ENCODE results near the gene AHCY.
"Not testable (repeated sequence)": the region's sequence is repeated elsewhere in the genome, so short reads cannot be mapped to it uniquely, and the experiment has no call there.

AHCY gene

GRCh38 chr20:34322267-34323105 is 19.3 kb upstream of the AHCY start:
- DNase-seq = no peak

DNA sequence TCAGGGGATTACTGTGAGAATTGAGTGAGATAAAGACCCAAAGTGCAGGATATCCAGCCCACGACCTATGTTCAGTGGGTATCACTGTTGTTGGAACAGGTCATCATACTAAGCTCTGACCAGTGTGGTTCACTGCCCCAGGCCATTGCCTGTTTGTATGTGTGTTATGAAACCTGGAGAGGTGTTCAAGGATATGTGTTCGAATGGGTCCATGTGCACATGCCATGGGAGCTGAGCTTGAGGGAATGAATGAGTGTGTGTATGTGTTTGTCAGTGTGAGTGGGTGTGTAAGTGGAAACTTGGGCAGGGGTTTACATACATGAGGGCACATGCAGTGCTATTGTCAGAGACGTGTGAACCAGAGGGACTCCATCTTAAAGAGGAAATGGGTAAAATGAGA is 17.7 kb upstream of the AHCY start:
- no peak for DNase-seq

GRCh38 chr20:34318609-34319443 is 15.7 kb upstream of the AHCY start:
- DNase-seq = no peak

DNA sequence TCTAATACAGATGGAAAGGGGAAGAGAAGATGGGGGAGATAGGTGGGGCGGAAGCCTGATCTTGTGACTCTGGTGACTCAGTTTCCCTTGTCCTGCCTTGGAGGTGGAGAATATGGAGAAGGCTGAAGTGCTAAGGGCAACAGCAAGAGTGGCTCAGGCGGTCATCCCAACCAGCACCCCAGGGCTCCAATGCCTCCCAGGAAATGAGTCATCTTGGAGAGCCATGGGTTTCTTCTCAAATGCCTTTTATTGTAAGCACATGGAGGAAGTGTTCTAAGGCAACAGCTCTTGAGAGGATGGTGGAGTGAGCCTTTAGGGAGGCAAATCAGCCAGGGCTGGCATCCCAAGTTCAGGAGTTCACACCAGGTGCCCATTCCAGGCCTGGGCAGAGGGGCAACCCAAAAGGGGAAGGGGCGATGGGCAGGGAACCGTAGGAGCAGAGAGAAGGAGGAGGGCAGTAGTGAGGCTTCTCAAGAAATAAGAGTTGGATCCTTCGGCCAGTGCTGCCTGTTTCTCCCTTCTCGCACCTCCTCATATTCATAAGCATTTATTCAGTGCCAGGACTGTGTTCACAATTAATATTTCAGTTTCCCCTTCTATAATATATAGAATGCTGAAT is 13.2 kb upstream of the AHCY start:
- no peak for DNase-seq

GRCh38 chr20:34315236-34315635 is 12.1 kb upstream of the AHCY start:
- DNase-seq = no peak

GRCh38 chr20:34312544-34313217 is 9.5 kb upstream of the AHCY start:
- peak; percentile 86 to 90 for DNase-seq

DNA sequence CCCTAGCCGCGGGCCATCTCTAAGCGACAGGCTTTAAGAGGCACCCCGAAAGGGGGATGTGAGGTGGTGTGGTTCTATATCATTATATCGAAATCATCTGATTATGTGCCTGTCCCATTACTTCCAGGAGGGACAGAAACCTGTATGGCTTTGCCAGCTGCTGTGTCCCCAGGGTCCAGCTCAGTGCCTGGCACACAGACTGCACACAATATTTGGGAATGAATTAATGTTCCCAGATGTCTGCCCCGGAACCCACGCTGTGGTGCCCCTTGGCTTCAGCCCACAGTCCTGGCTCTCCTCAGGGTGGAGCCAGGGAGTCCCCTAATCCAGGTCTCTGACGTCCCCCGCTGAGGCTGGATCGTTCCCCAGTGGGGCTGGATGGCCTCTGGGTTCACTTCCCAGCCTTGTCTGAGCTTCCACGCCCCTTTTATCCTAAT is 8.9 kb upstream of the AHCY start:
- DNase-seq = no peak

- DNase-seq = no peak
Observed at GRCh38 chr20:34311118-34312023, 8.2 kb upstream of the AHCY start.

DNA sequence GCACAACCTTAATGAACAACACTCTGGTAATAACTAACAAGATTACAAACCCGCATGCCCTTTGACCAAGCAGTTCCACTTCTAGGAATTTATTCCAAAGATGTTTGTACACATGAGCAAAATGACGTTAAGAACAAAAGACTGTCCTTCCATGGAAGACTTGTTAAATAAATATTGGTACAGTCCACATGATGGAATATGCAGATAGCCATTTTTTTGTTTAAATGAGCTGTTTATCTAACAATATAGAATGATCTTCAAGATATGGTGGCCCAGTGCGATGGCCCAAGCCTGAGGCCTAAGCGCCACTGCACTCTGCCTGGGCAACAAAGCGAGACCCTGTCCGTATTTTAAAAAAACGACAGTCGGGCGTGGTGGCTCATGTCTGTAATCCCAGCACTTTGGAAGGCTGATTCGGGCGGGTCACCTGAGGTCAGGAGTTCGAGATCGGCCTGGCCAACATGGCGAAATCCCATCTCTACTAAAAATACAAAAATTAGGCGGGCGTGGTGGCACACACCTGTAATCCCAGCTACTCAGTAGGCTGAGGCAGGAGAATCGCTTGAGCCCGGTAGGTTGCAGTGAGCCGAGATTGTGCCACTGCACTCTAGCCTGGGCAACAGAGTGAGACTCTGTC is 7.4 kb upstream of the AHCY start:
- no peak for DNase-seq

DNA sequence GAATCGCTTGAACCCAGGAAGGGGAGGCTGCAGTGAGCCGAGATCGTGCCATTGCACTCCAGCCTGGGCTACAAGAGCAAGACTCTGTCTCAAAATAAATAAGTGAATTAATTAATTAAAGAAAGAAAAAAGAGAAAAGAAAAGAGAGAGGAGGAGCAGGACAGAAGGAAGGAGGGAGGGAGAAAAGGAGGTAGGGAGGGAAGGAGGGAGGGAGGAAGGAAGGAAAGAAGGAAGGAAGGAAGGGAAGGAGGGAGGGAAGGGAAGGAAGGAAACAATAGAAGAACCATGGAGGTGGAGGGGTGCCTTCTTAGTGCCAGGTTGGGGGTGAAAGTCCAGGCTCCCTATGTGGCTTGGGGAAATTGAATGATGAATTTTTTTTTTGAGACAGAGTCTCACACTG is 6.5 kb upstream of the AHCY start:
- no peak for DNase-seq

GRCh38 chr20:34305333-34306230 is 2.4 kb upstream of the AHCY start:
- DNase-seq = no peak

DNA sequence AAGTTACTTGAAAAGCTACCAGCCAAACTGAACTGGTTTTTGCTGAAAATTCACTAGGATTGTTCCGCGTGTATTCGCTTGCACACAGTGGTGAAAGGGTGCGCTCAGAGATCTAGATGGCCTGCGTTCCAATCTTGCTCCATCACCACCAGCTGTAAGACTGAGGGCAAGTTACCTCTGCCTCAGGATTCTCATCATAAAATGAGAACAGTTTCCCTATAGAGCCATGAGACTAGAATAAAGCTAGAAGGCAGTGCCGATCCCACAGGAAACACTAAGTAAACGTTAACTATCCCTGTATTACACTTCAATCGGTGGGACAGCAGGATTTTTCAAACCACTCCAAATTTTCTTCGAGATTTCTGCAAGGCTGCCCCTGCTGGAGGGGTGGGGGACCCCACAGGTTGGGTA is 838 bp downstream of the AHCY start:
- no peak for DNase-seq

GRCh38 chr20:34301587-34302311 is 1.4 kb downstream of the AHCY start:
- no peak for DNase-seq

DNA sequence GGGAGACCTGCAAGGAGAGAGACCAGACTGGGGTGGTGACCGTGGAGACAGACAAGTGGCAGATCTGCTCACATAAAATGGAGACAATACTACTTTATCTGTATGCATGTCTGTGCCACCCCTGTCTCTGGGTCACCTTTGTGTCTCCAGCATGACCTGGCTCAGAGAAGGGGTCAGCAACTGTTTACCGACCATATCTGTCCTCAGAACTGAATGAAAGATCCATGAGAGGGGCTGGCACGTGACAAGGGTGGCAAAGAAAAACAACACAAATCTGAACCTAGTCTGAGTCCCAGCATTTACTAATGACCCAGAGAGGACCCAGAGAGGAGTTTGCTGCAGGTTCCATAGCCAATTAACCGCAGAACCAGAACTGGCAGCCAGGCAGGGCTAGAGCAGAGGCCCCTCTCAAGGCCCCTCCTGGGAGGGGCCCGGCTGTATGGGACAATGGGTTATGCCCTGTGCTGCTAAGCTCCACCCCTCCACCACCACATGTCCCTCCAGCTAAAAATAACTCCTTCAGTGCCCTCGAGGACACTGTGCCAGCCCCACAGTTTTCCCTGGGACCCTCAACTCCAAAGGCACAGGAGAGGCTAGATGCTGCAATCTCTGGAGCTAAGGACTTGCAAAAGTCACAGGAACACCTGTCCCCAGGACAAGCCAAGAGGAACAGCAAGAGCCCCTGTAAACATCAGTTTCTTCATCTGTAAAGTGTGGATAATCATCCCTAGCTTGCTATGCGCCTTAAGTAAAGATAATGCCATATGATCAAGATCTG is 2.2 kb downstream of the AHCY start:
- no peak for DNase-seq

DNA sequence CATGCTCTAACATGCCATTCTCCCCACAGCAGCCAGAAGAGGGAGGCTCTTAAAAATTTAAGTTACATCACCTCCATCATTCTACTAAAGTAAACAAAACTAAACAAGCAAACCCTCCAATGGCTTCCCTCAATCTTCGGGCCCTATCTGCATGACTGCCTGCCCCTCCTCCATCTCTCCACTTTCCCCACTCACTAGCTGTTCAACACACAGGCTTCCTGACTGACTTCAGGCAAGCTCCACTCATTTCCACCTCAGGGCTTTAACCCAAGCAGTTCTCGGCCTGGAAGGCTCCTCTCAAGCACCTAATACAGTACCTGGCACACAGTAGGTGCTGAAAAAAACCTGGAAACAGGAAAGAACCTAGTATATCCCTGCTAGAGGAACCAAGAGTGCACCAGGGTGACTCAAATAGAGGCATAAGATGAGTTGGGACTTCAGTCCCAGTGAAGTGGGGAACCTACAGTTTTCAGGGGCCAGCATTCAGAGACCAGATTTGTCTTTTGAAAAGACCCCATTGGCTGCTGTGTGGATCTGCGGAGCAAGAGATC is 2.8 kb downstream of the AHCY start:
- no peak for DNase-seq

GRCh38 chr20:34299556-34300255 is 3.4 kb downstream of the AHCY start:
- no peak for DNase-seq

DNA sequence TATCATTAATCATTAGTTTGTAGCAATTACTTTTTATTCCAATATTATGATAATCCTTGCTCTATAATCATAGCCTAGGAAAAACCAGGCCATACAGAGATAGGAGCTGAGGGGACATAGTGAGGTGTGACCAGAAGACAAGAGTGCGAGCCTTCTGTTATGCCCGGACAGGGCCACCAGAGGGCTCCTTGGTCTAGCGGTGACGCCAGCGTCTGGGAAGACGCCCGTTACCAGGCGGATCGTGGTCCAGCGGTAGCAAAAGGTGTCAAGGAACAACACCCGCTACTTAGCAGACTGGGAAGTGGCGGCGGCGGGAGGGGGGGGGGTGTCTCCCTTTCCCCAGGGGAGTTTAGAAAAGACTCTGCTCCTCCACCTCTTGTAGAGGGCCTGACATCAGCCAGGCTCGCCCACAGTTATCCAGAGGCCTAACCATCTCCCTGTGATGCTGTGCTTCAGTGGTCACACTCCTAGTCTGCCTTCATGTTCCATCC is 4.8 kb downstream of the AHCY start:
- not testable (repeated sequence) for DNase-seq

- no peak for DNase-seq
Observed at GRCh38 chr20:34296468-34296867, 6.7 kb downstream of the AHCY start.
